ENCODE results near the gene BCAS3. TPM values are rescaled to one million over a fixed set of nuclear protein-coding genes. Genes with fewer than 3 reads are reported as not detected.

The BCAS3 gene
- total and polyA plus RNA-seq, 9 donors = 9.4 to 37.0 (median 21.6) TPM

DNA sequence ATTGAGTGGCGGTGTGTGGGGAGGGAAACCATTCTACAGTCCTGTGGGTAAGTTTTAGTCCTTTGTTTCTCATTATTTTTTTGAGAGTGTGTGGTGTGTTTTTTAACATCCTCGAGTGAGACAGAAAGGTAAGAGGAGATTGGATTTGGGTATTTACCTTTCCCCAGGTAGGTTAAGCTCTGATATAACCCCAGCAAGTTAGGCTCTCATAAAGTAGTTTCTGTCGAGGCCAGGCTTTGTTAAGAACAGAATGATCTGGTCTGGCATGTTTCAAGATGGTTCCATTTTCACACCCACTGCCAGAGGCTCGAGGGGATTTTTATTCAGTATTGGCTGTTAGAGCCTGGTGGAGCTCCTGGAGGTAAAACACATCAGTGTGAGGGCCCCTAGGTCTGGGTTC lies 62.9 kb downstream of the BCAS3 start:
- Histone ChIP-seq H3K36me3 (no peaks in the 10 kb centered on the region), H3K4me1 (ENCODE audit: insufficient read depth) (no peaks in the 10 kb centered on the region), H3K27me3 (no peaks in the 10 kb centered on the region), H3K4me3 (no peak overlapping the region), H3K9me3 (no peaks in the 10 kb centered on the region), H3K27ac (no peak overlapping the region)
- intact Hi-C loops (cut with DNase I) = no loop called here
- no peak for DNase-seq
- 95 to 96% (median 96%) methylated on average over 4 of the region's 4 CpGs for WGBS, 3 donors
- no peak for TF ChIP-seq EP300 (IDR thresholded peaks at IDR 0.05)
- no peak for TF ChIP-seq POLR2A (IDR thresholded peaks at IDR 0.05)

DNA sequence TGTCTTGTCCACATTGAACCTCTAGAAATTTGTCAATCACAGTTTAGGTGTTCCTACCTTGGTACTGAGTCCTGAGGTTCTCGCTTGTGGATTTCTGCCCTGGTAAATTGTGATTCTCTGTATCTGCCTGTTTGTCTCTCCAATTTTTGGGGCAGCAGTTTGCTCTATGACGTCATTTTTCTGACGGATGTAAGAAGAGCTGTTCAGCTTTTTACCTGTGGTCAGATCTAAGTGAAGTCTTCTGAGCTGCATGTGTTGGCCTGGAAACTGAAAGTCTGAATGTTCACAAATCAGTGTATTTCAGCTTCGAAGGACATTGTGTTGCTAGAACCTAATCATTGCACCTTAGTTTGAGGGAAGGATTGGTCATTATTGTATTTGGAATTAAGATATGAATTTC lies 63.4 kb downstream of the BCAS3 start:
- Histone ChIP-seq H3K27ac (no peak overlapping the region), H3K9me3 (no peaks in the 10 kb centered on the region), H3K27me3 (no peaks in the 10 kb centered on the region), H3K4me1 (ENCODE audit: insufficient read depth) (no peaks in the 10 kb centered on the region), H3K36me3 (no peaks in the 10 kb centered on the region), H3K4me3 (no peak overlapping the region)
- WGBS, 3 donors = 95 to 96% (median 96%) methylated on average over 4 of the region's 4 CpGs
- intact Hi-C loops (cut with DNase I) = no loop called here
- no peak for TF ChIP-seq POLR2A (IDR thresholded peaks at IDR 0.05)
- no peak for TF ChIP-seq EP300 (IDR thresholded peaks at IDR 0.05)
- TF ChIP-seq, protein P1, sequence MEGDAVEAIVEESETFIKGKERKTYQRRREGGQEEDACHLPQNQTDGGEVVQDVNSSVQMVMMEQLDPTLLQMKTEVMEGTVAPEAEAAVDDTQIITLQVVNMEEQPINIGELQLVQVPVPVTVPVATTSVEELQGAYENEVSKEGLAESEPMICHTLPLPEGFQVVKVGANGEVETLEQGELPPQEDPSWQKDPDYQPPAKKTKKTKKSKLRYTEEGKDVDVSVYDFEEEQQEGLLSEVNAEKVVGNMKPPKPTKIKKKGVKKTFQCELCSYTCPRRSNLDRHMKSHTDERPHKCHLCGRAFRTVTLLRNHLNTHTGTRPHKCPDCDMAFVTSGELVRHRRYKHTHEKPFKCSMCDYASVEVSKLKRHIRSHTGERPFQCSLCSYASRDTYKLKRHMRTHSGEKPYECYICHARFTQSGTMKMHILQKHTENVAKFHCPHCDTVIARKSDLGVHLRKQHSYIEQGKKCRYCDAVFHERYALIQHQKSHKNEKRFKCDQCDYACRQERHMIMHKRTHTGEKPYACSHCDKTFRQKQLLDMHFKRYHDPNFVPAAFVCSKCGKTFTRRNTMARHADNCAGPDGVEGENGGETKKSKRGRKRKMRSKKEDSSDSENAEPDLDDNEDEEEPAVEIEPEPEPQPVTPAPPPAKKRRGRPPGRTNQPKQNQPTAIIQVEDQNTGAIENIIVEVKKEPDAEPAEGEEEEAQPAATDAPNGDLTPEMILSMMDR (IDR thresholded peaks at IDR 0.05) = no peak
- no peak for DNase-seq

DNA sequence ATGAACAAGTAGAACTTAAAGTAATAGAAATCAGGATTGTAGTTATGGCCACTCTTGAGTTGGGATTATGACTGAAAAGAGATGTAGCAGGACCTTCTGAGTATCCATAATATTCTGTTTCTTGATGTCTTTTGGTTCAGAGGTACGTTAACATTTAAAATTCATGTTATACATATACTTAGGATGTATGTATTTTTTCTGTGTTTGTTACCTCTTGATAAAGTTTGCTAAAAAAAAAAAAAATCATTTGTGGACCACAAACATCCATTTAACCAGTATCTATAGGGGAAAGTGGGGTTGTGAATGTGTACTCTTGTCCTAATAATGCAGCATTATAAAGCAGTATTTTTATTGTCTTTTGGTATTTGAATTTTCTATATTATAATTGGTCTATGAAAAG lies 65.6 kb downstream of the BCAS3 start:
- Histone ChIP-seq H3K9me3 (no peaks in the 10 kb centered on the region), H3K27me3 (no peaks in the 10 kb centered on the region), H3K4me3 (no peak overlapping the region), H3K27ac (no peak overlapping the region), H3K36me3 (no peaks in the 10 kb centered on the region), H3K4me1 (ENCODE audit: insufficient read depth) (no peaks in the 10 kb centered on the region)
- no peak for DNase-seq
- TF ChIP-seq EP300 (IDR thresholded peaks at IDR 0.05) = no peak
- TF ChIP-seq, protein P1 (IDR thresholded peaks at IDR 0.05) = no peak
- no peak for TF ChIP-seq POLR2A (IDR thresholded peaks at IDR 0.05)
- intact Hi-C loops (cut with DNase I) = no loop called here
- WGBS, 3 donors = 93 to 98% (median 95%) methylated on average over 1 of the region's 1 CpG

DNA sequence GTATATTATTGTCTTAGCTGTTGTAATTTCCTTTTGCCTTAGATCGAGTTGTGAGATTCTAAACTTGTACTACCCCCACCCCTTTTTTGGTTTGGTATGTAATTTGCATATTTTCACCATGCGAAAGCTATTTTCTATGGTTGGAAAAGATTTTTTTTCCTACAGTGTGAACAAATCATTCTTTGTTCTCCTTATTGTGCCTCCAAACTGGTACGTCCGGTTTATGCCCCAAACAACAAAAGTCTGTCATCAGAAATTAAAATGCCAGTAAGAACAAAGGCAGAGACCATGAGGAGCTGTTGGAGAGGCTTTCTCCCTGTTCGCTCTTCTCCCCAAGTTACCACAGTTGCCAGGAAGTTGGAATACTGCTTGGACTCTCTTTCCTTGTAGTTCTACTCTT lies 66.1 kb downstream of the BCAS3 start:
- H3K27ac ChIP-seq = no peak overlapping the region
- DNase-seq = no peak
- no peaks in the 10 kb centered on the region for H3K4me1 ChIP-seq (ENCODE audit: insufficient read depth)
- intact Hi-C loops (cut with DNase I) = no loop called here
- TF ChIP-seq, protein P1 (IDR thresholded peaks at IDR 0.05) = no peak
- no peak for TF ChIP-seq EP300 (IDR thresholded peaks at IDR 0.05)
- TF ChIP-seq POLR2A (IDR thresholded peaks at IDR 0.05) = no peak
- no peaks in the 10 kb centered on the region for H3K36me3 ChIP-seq
- WGBS, 3 donors = 28 to 38% (median 33%) methylated on average over 5 of the region's 5 CpGs
- H3K4me3 ChIP-seq = no peak overlapping the region
- H3K27me3 ChIP-seq = no peaks in the 10 kb centered on the region
- no peaks in the 10 kb centered on the region for H3K9me3 ChIP-seq

DNA sequence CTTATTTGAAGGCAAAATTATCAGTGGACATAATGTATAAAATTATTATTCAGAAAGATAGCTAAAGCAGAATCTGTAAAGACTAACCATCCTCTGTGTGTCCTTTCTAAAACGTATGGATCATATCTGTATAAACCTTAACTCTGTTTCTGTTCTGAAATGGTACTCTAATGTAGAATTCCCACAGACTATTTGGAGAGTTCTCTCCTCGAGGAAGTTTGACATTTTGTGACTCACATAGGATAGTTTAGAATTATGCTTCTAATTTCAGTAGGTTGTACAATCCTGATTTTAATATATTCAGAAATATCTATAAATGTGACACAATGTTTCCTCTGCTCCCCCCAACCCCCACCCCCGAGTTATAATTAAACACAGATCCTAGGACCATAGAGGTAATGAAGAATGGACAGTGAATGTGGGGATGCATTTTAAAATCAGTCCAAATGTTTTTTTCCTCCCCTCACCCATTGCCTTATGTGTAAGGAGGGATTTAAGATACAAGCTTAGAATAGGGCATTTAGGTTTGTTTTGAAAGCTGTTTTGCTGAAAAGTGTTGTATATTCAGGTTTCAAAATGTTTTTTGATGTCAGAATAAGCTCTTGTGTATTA lies 66.8 kb downstream of the BCAS3 start:
- WGBS, 3 donors = 46 to 52% (median 50%) methylated on average over 3 of the region's 3 CpGs
- no peaks in the 10 kb centered on the region for H3K36me3 ChIP-seq
- H3K27me3 ChIP-seq = no peaks in the 10 kb centered on the region
- no peak overlapping the region for H3K4me3 ChIP-seq
- H3K4me1 ChIP-seq (ENCODE audit: insufficient read depth) = no peaks in the 10 kb centered on the region
- no peaks in the 10 kb centered on the region for H3K9me3 ChIP-seq
- H3K27ac ChIP-seq = no peak overlapping the region
- intact Hi-C loops (cut with DNase I) = no loop called here
- DNase-seq = no peak
- TF ChIP-seq EP300 (IDR thresholded peaks at IDR 0.05) = no peak
- no peak for TF ChIP-seq POLR2A (IDR thresholded peaks at IDR 0.05)
- TF ChIP-seq, protein P1 (IDR thresholded peaks at IDR 0.05) = no peak

All from ovary (tissue), 9 donors.